ENCODE results near the gene CFAP58.

The CFAP58 gene

DNA sequence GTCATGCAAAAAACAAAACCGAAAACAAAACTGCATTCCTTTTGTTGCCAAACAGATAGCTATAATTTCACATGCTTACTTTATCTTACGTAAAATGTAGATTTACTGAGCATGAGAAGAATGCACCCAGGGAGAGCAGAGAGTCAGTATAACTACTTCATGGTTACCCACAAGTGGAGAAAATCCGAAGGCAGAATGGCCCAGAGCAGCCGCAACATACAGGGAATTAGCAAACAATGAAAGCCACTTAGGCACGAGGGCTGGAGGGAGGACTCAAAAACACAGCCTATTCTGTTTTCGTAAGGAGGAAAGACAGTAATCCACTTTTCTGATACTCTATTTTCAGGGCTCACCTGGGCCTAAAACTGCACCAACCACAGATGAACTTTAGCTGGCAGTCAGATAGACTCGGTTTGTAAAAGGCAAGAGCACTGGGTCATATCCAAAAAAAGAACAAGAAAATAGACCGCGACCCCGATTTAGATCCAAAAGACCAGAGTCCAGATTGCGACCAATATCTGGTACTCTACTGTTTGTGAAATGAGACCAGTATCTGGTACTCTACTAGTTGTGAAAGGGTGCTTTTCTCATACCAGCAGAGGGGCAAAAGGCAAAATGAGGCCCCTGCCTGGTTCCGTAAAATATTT, 16.7 kb upstream of the CFAP58 start:
- DNase-seq (ENCODE audit: low spot score), result no peak

DNA sequence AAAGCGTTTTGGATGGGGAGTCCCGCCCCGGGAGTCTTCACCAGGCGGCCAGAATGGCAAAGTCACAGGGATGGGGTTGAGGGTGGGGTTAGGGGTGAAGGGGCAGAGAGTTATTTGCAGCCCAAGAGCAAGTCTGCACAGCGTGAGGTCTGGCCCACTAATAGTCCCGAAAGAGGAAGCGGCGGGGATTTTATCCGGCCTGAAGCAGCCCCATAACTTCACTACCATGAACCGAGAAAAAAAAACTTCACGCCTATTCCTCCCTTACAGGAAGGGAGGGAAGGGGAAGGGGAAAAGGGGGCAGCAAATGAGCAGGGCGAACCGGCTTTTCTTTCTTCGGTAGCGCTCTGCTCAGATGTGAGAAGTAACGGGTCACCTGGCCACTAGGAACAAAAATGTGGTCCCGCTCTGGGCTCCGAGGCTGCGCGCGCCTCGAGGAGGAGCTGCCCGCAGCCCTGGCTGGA, 16.1 kb upstream of the CFAP58 start:
- no peak for DNase-seq (ENCODE audit: low spot score)

DNA sequence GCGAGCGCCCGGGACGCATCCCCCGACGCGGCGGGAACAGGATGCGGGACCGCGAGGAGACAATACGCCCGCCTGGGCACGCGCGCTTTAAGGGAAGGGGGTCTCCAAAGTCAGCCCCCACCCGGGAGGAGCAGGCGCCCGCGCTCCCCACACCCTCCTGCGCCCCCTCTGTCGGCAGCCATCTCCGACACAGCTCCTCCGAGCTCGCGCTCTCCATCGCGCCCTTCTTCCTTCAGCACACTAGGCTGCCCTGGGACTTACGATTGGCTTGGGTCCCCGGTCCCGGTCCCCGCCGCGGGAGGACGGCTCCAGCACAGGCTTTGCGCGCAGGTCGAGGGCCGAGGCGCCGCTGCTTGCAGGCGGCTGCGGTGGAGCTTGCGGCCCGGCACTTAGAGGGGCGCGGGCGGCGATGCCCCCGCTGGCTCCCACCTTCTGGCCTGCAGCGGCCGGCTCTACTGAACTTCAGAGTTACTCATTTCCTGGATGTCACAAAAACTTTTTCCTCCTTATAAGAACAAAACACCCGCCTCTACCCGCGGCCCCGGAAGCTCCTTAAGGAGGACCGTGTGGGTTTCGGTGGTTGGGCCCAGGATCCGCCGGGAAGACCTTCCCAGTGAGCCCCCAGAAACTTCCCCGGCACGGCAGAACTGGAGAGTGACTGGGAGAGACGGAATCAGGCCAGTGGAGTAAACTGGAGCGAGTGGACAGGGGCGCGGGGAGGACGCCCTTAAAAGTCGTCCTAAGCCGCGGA, 15.5 kb upstream of the CFAP58 start, which contains the start of gene ITPRIP:
ITPRIP (minus strand) TSS at position 481 of the 751 bp plus-strand sequence. CDS start 22,414 bp downstream, outside the sequence.
- peak; percentile 68 for DNase-seq (ENCODE audit: low spot score)

DNA sequence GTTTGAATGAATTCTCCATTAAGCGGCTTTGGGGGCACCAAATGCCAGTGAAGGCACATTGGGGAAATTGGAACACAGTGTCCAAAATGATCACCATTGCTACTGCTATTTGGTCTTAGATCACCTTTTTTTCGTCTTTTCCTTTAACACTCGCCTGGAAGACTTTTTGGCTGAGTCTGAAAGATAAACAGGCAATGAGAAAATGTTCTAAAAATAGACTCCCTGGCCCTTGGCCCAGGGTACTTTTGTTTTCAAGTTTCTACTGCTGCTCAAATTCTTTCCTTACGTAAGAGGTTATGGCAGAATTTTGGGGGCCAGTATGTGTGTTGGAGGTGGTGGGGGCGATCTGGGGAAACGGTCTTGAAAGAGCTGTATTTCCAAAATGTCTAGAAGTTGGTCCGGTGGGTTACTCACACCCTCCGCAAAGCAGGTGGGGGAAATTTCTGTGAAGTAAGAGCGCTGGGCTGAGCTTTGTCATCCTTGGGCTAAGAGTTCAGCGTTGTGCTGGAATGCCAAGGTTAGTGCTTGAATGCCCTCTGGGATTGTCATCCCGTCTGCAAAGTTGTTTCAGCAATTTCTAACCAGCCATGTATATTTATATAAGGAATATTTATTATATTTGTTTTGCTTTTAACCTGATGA, 14.0 kb upstream of the CFAP58 start:
- DNase-seq (ENCODE audit: low spot score), result no peak

DNA sequence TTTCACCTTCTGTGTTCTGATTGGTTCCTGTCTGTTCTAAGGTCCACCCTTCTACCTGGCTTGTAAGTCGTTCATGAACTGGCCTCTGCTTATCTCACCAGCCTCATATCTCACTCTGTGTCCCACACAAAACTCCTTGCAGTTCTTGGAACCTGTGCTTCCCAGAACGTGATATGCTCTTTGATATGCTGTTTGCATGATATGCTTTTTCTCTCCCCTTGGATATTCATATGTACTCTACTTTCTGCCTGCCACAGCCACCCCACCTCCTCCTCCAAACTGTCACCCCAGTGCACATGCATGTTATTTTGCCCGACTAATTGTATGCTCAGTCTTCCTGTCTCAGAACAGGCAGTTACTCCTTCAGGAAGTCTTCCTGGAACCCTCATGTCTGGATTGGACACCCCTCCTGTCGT, 13.5 kb upstream of the CFAP58 start:
- DNase-seq (ENCODE audit: low spot score), result no peak

DNA sequence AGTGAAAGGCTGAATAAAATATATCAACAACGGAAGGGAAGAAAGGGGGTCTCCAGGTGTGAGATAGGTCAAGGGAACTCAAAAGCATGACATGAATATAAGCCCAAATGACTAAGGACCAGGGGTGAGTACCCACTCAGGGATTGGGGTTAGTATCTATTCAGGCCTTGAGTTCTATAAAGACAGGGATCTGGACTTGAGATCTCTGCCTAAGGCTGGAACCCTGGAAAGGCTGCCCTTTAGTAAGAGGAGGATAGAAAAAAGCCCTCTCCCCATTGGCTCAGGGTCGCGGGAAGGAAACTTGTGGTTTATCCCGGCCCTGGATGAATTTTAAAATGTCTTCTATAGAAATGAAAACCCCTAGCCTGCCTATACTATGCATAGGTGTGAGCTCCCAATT, 13.0 kb upstream of the CFAP58 start:
- DNase-seq (ENCODE audit: low spot score), result no peak

DNA sequence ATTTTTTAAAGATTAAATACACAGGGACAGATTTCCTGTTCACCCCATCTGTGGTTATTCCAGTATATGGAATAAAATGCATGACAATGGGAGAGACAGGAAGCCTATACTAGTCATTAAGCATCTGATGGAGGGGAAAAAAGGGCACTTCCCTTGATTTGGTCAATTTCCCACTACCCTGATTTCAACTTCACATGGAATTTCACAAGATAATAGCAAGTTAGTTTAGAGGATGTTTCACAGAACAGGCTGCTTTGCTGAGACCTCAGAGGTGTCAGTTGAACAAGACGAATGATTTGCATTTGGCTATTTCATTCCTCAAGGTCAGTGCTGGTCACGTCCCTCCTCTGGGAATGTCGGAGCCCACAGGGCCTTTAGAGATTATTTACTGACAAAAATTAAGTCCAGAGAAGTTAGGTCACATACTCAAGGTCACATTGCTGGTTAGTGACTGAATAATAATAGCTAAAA, 10.7 kb upstream of the CFAP58 start:
- no peak for DNase-seq (ENCODE audit: low spot score)

DNA sequence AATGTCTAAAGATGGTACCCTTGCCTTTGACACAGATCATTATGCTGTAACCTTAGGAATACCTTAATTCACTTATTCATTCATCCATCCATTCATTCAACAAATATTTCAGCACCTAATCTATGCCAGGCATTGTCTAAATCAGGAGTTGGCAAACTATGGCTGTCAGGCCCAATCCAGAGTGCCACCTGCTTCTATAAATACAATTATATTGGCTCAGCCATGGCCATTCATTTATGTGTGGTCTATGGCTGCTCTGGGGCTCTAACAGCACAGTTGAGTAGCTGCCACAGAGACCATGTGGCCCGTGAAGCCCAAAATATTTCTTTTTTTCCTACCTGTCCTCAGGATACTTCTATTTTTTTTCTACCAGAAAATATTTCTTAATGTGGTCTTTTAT, 9.4 kb upstream of the CFAP58 start:
- no peak for DNase-seq (ENCODE audit: low spot score)

DNA sequence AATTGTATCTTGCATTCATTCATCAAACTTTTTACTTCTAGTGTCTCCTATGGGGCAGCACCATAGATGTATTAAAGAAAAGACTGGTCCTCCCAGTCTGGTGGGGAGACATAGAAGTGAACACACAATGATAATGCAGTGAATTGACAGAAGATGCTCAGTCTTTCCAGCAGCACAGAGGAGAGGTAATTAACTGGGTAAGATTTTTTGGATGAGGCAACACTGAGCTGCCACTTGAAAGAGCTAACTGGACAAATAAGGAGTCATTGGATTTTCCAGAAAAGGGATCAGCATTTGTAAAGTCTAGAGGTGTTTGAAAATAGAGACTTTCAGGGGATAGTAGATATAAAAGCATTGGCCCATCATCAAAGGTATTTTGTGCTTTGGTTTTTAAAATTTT, 8.1 kb upstream of the CFAP58 start:
- no peak for DNase-seq (ENCODE audit: low spot score)

DNA sequence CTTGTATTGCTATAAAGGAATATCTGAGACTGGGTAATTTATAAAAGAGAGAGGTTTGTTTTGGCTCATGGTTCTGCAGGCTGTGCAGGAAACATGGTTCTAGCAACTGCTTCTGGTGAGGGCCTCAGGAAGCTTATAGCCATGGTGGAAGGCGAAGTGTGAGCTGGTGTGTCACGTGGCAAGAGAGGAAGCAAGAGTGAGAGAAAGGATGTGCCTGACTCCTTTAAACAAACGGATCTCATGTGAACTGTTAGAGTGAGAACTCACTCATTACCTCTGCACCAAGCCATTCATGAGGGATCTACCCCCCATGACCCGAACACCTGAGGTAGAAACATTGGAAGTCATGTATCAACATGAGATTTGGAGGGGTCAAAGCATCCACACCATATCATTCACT, 7.7 kb upstream of the CFAP58 start:
- DNase-seq (ENCODE audit: low spot score), result peak; percentile 44

DNA sequence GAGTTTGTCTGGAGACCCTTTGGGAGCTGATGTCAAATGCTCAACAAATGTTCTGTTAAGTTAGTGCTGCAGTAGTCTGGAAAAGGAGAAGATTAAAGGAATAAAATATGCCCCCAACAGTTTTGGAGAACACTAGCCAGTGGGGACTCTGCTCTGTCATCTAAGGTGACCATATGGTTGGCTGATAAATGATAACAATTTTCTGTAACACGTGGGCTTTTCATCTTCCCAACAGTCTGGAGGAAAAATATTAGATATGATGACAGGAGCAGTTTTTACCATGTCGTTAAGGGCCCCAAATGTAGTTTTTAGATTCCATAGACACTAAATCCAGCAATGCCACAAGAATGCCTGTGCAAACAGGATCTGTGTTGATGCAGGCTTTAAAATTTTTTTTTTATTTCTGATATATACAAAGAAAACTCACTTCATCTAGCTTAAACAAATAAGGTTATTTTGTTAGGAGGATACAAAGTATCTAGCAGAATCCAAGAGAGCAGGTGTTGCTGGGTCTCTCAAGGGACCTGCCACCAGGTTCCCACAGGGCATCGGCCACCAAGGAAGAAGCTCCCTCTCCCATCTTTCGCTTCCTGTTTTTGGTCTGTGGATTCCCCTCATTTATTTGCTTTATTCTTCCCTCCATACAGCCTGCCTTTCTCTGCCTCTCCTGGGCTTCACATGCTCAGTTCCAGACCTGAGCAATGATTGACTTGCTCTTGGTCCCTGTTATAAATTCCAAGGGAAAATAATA, 6.2 kb upstream of the CFAP58 start:
- no peak for DNase-seq (ENCODE audit: low spot score)

DNA sequence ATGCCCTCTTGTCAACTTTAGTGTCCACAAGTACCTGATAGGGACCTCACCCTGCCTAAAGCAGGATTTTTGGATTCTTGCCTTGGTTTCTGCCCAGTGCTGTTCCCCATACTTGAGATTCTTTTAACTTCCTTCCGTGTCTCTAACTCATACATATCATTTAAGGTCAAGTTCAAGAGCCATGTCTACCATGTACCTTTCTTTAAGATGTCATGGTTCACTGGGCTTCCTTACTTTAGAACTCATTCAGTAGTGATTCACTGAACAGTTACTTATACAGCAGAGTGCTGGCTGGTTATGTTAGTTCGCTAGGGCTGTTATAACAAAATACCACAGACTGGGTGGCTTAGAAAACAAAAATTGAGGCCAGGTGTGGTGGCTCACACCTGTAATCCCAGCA, 5.0 kb upstream of the CFAP58 start:
- DNase-seq (ENCODE audit: low spot score), result no peak

DNA sequence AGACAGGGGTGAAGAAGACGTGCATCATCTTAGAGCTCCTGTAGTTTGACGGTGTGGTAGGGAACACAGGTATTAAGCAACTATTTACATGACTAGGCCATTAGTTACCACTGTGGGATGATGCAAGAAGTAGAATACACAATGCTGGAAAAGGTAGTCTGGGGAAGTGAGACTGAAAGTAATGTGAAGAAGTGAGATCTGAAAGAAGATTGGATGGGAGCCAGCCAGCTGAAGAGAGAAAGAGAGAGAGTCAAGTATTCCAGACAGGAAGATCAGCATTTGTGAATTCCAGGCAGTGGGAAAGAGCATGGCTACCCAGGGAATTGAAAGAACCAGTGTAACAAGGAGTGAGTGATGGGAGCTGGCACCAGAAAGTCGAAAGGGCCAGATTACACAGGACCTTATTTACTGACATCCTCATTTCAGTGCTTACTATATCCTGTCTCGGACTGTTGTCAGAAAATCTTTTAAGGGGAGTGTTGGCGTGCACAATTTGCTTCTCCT, 4.0 kb upstream of the CFAP58 start:
- DNase-seq (ENCODE audit: low spot score), result no peak

DNA sequence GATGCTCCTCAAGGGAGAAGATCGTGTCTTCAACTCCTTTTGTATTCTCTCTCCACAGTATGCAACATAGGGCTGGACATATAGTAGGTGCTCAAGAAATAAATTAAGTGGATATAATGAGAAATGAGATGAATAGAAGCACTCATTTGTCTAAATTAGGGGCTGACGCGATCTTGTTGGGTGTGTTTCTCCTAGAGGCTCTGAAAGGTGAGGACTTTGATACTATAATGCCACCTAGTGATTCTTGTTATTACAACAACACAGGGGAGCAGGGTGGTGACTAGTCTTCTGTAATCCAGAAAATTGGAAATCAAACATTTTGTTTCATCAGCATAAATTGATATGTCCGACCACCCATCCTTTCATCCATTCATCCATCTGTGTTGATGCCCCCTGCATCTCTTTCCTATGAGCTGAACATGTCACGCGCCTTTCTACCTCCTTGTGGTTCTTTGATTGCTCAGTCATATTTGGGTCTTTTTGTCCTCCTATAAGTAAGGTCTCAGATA, 3.5 kb upstream of the CFAP58 start:
- peak; percentile 64 for DNase-seq (ENCODE audit: low spot score)

DNA sequence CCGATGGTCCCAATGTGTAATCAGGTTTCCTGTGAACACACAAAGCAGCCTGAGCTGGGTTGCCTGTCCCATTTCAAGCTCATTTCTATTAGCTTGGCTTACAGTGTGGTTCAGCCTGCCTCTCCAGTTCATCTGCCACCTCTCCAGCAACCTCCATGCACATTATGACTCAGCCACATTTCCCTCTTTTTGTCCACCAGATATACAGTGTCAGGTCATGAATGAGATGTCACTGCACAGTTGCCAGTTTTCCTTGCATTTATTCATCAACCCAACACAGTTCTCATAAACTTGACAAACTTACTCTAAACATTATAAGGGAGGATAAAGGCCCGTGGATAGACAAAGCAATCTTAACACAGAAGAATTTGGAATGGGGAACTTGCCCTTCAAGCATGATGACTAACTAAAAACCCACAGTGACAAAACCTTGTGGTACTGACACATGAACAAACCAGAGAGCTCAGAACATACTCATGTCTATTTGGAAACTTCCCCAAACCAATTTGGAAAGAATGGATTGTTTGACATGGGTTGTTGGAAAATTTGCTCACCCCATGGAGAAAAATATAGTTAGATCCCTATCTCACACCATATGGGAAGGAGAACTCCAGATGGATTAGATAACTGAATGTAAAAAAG, 2.5 kb upstream of the CFAP58 start:
- no peak for DNase-seq (ENCODE audit: low spot score)

DNA sequence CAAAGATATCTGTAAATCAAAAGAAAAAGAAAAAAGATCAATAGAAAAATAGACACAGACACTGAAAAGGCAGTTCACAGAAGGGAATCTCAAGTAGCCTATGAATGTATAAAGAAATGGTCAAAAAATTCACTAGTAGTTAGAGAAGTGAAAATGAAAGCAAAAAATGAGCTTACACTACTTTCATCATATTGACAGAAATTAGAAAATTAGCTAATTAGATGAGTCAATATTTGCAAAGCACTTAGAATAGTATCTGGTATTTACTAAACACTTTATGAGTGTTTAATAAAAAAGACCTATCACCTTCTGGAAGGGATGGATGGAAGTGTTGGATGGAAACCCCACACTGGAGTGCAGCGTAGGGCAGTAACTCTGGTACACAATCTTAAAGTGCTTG, 1.7 kb upstream of the CFAP58 start:
- DNase-seq (ENCODE audit: low spot score), result no peak

DNA sequence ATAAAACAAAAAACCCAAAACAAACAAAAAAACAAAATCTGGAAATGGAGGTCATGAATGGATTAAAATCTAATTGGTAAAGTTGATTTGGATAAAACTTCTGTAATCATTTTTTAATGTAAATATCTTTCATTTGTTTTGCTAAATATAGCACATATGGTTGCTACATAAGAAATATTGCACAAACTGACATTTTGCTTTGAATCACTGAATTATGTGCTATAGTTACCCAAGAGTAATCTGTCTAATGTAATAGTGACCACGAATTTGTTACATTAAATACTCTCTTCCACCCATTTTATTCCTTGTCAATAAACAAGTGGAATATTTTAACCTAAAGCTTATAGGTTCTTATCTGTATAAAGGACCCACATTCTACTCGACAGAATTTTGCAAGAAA, 6.2 kb downstream of the CFAP58 start:
- DNase-seq (ENCODE audit: low spot score), result no peak

DNA sequence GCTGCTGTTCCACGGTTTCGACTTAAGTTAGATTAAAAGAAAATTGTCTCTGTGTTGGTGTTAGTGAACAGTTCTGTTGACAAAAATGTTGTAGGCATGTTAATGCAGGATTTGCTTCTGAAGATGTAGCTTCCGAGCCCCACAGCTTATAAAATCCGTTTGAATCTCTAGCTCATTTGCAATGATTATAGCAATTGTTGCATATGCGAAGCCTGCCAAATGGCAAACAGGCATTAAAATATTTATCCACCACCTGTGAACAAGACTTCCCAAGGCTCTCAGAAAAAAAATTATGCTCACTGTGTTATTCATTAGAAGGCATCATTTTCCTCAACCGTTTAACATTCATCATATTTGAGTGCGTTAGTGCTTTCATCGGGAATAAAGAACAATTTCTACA, 14.3 kb downstream of the CFAP58 start:
- no peak for DNase-seq (ENCODE audit: low spot score)

DNA sequence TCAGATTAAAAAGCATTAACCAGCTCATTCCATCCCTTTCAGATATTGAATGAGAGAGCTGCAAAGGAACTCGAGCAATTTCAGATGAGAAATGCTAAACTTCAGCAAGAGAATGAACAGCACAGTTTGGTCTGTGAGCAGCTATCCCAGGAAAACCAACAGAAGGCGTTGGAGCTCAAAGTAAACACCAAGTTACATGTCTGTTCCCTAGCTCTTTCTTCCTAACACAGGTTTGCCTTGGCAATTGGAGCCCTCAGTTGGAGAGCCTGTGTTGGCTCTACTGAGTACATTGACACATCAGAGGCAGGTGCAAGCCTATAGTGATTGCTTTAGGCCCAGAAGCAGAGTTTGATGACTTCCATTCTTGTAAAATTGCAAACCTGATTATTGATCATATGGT, 14.7 kb downstream of the CFAP58 start:
- no peak for DNase-seq (ENCODE audit: low spot score)

DNA sequence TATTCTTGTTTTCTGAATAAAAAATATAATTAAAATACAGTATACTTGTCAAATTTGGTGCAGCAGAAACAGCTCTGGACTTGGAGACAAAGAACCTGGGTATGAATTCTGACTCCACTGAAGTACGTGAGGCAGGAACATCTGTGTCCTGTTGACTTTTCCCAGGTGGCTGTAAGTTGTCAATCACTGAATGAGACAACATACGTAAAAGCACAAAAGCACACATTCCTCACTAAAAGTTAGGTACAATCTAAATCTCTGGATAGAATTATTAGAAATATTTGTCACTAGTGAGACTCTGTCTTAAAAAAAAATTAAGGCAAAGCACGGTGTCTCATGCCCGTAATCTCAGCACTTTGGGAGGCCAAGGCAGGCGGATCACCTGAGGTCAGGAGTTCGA, 18.1 kb downstream of the CFAP58 start:
- no peak for DNase-seq (ENCODE audit: low spot score)

DNA sequence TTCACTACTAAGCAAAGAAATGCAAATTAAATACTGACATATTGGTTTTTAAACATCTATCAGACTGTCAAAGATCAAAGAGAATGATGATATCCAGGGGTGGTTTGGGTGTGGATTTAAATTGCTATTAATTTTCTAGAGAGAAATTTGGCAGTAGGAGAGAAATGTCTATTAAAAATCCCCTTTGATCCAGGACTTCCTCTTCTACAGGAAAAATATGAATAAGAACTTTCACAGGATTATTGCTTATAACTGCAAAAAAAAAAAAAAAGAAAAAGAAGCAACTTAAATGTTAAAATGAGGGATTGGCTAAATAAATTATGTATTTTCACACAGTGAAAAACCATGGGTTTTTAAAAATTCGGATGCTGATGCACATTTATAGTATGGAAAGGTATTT, 21.0 kb downstream of the CFAP58 start:
- no peak for DNase-seq (ENCODE audit: low spot score)

Measured in CD4-positive, alpha-beta T cell treated with Interleukin-6 at 100 ng/mL for 8 hours (primary cell).